ENCODE measurements around the gene ZNF750.
"Not testable (repeated sequence)": the region's sequence is repeated elsewhere in the genome, so short reads cannot be mapped to it uniquely, and the experiment has no call there.

The ZNF750 gene

DNA sequence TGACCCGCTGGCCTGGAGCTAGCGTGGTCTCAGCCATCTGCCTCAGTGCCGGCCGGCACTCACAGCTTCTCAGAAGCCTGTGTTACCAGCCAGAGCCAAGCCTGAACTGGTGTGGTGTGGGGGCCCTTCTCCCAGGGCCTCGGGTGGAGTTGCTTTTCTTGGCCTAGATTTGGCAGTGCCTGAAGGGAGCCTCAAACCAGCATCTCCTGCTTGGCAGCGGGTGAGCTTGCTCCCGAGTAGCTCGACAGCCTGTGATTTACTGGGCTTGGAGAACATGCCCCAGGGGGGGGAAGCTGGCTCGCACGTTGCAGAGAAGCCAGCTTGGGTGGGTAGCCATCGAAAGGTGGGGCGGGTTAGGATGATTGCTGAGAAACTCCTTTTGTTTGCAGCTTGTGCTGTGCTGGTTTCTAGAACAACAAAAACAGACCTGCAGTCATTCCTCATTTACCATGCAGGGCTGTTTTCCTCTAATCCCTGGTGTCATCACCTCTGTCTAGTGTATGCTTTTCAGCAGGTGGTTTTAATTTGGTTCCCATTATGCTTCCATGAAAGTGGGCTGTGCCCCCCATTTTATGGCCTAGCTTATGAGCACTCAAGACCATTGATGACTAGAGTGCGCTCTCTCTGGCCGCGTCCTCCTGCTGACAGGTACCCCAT lies 45.7 kb downstream of the ZNF750 start:
- DNase-seq (ENCODE audit: low spot score): no peak

- DNase-seq (ENCODE audit: low spot score): no peak
These were observed 48.3 kb downstream of the ZNF750 start for GRCh38 chr17:82791532-82791931.

GRCh38 chr17:82790391-82790790 lies 49.4 kb downstream of the ZNF750 start:
- no peak for DNase-seq (ENCODE audit: low spot score)

GRCh38 chr17:82789806-82790205 lies 50.0 kb downstream of the ZNF750 start:
- DNase-seq (ENCODE audit: low spot score): no peak

DNA sequence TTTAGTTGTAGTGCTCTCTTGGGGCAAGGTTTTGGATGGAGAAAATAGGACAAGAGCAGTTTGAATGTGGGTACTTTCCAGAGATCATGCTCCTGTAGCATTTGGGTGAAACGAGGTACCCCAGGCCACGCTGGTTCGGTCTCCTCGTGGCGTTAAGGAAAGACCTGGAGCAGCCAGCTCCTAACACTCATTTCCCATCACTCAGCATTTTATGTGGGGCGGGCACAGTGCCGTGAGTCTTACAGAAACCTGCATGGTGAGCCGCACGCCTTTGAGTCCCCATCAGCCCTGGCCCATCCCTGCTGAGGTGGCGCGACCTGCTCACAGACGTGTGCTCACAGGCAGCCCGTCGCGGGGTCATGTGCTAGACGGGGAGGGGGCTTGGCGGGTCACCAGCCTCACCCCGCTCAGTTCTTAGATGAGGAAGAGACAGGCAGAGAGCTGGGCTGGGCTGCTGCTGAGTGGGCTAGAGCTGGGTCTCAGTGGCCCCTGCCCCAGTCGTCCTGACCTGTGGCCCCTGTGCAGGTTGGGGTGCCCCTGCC lies 50.7 kb downstream of the ZNF750 start:
- DNase-seq (ENCODE audit: low spot score): no peak

DNA sequence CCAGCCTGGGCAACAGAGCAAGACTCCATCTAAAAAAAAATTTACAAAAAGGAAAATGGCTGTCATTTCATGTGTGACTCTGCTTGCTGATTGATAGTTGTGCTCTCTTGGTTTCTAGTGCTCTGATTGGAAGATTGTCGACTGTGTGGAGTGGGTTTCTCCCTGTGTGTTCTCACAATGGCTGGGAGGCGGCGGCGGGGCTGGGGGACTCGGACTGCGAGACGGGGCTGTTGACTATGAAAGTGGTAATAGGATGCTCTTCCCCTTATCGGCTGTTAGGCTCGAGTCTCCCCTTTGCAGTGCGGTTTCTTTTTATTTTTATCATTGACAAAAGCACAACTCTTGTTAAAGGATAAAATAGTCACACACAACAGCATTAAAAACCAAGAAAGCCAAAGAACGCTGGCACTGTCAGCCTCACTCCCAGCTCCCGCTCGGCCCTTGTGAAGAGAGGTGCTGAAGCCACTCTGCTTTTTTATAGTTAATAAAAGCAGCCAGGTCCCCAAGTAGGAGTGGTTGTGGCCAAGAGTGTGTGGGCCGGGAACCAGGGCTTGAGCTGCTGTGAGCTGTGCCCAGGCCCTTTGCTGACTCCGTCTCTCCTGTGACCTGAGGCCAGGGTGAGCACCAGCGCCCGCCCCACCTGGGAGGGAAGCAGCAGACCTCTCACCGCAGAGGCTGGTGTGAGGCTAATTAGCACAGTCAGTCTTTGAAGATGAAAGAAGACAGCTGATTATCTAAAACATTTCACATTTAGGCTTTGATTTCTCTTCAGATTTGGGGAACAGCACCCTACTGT lies 51.4 kb downstream of the ZNF750 start:
- no peak for DNase-seq (ENCODE audit: low spot score)

DNA sequence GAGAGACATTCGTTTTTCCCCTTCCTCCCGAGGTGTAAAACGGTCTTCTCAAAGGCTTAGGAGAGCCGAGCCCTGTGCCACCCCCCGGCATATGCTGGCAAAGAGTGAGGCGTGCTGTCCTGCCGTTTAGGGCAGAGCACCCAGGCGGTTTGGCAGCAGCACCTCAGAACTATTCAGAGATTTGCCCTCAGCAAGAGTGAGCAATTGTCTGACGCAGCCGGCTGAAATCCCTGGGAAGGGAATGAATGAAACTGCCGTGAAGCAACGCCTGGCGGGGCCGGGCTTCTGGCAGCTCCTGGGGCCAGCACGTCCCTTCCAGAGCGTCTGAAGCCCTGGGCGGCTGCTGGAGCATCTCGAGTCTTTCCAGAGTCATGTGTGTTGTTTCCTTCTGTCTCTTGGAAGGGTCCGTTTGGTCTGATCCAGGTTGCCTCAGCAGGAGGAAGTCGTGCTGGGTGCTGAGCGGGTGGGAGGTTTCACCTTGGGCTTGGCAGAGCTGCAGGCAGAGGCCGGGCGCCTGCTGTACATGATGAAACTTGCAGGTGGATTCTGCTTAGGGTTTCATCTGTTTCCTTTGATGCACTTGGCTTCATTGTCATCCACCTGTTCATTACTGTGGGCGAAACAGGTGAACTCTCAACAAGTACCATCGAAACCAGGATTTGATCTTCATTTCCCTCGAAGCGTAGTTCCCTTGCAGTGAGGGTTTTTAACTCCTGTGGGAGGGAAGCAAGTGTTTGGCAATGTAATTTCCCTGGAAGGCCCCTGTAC lies 52.6 kb downstream of the ZNF750 start:
- no peak for DNase-seq (ENCODE audit: low spot score)

DNA sequence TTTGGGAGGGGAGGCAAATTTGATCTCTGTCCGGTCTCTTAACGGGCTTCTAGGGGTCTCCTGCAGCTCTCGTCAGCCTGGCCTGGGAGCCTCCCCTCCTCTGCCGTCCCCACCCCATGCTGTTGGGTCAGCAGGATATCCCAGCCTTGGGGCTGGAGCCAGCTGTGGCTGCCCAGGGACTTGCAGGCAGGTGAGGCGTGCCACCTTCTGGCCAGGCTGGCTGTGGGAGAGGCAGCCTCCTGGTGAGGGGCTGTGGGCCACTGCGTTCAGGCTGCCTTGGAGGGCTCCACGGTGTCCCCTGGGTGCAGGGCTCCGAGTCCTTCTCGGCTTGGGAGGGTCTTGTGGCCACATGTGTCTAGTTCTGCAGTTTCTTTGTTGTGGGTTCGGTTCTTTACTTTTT lies 53.4 kb downstream of the ZNF750 start:
- DNase-seq (ENCODE audit: low spot score): no peak

DNA sequence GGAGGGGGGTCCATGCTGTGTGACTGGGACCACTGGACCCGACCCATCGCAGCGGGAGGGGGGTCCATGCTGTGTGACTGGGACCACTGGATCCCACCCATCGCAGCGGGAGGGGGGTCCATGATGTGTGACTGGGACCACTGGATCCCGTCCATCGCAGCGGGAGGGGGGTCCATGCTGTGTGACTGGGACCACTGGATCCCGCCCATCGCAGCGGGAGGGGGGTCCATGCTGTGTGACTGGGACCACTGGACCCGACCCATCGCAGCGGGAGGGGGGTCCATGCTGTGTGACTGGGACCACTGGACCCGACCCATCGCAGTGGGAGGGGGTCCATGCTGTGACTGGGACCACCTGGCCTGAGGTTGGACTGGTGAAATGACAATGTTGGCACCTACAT lies 54.2 kb downstream of the ZNF750 start:
- DNase-seq (ENCODE audit: low spot score): not testable (repeated sequence)

GRCh38 chr17:82783498-82783897 lies 56.3 kb downstream of the ZNF750 start:
- no peak for DNase-seq (ENCODE audit: low spot score)

DNA sequence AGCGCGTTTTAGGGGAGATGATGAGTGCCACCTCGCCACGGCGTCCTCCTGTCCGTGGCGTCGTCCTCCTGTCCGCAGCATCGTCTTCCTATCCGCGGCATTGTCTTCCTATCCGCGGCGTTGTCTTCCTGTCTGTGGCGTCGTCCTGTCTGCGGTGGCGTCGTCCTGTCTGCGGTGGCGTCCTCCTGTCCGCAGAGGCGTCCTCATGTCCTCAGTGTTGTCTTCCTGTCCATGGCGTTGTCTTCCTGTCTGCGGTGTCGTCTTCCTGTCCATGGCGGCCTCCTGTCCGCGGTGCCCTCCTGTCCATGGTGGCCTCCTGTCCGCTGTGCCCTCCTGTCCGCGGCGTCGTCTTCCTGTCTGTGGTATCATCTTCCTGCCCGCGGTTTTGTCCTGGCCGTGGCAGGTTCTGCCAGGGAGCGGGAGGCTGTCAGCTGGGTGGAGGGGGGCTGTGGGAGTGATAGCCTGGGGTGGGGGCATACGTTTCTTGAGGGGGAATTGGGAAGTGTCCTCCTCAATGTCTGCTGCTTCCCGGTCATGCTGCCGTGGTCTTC lies 57.1 kb downstream of the ZNF750 start:
- DNase-seq (ENCODE audit: low spot score): no peak

DNA sequence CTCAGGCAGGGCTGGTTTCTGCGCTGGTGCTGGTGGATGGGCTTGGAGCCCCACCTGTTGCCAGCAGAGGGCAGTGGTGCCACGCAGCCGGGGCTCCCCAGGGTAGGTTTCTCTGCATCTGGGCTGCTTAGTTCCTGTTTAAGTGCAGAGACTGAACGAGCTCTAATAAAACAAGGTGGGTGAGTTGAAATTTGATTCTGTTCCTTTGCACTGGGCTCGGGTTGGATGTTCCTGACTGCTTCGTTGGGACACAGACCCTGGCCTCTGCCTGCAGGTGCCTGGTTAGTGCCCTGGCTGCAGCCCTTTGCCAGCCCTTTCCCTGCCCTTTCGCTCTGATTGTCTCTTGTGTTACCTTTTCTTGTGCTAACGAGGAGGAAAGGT lies 57.9 kb downstream of the ZNF750 start:
- DNase-seq (ENCODE audit: low spot score): peak; percentile 90

GRCh38 chr17:82780971-82781893 lies 58.6 kb downstream of the ZNF750 start:
- DNase-seq (ENCODE audit: low spot score): no peak

DNA sequence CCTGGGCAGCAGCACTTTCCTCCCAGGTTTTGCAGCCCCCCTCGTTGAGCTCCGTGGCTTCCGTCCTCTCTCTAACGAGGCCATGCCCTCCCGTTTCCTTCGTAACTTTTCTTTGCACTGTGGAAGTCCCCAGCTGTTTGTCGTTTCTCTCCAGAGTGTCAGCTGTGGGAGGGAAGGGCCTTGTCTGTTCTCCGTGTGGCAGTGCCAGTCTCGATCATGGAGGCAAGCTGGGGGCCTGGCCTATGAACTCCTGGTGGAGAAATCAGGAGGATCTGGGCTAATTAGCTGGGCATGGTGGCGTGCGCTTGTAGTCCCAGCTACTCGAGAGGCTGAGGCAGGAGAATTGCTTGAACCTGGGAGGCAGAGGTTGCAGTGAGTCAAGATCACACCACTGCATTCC lies 59.6 kb downstream of the ZNF750 start:
- DNase-seq (ENCODE audit: low spot score): no peak

- no peak for DNase-seq (ENCODE audit: low spot score)
These were observed 60.3 kb downstream of the ZNF750 start for GRCh38 chr17:82779541-82779940.

Measured in ecto neural progenitor cell (in vitro differentiated cells).